HFFc6 (cell line): ENCODE data around the gene ISCA1. TPM values are rescaled to one million over a fixed set of nuclear protein-coding genes. Genes with fewer than 3 reads are reported as not detected.
"Not testable (repeated sequence)": the region's sequence is repeated elsewhere in the genome, so short reads cannot be mapped to it uniquely, and the experiment has no call there.

Experiments used
- DNase-seq: peaks from one replicate; pipeline ENCODE4 v3.0.0-alpha.2; 2018
- H3K27ac Mint-ChIP-seq: 2 replicates; pipeline ENCODE4 v1.8.0; 2020; ENCODE audit warnings: mild to moderate bottlenecking, mixed read lengths
- H3K27me3 Mint-ChIP-seq: 2 replicates; pipeline ENCODE4 v1.8.0; 2021; ENCODE audit warnings: mild to moderate bottlenecking, moderate library complexity, mixed read lengths; ENCODE audit not compliant: insufficient read depth
- H3K36me3 Mint-ChIP-seq: 2 replicates; pipeline ENCODE4 v1.8.0; 2021; ENCODE audit warnings: low read depth, mixed read lengths
- H3K4me1 Mint-ChIP-seq: 2 replicates; pipeline ENCODE4 v1.8.0; 2020; ENCODE audit warnings: low read depth, mixed read lengths
- H3K4me3 Mint-ChIP-seq: 2 replicates; pipeline ENCODE4 v1.8.0; 2020; ENCODE audit warnings: mild to moderate bottlenecking, moderate library complexity, mixed read lengths
- H3K9me3 Mint-ChIP-seq: 2 replicates; pipeline ENCODE4 v1.8.0; 2020; ENCODE audit warnings: mild to moderate bottlenecking, mixed read lengths
- total RNA-seq, 6 experiments: library from RNA; stranded (reverse); fragmentation: NEBNext Ultra II Directional; extraction: Animal tissue kit (Norgen Biotek cat#: 25700); gene quantifications; 2 replicates in 1 of 6; 3 replicates in 5 of 6; pipeline ENCODE4 v1.2.3, GENCODE V29; 2021
- TF ChIP-seq, protein P1 (sequence below): fragments of 200-600 bp; sonication (generic); IDR thresholded peaks from 2 replicates; pipeline ENCODE4 v1.5.0; 2021; ENCODE audit warnings: antibody characterized with exemption, mild to moderate bottlenecking

Gene ISCA1
- total RNA-seq, 6 experiments from 2014 or later, result 20.2 to 29.5 (median 25.7) TPM

DNA sequence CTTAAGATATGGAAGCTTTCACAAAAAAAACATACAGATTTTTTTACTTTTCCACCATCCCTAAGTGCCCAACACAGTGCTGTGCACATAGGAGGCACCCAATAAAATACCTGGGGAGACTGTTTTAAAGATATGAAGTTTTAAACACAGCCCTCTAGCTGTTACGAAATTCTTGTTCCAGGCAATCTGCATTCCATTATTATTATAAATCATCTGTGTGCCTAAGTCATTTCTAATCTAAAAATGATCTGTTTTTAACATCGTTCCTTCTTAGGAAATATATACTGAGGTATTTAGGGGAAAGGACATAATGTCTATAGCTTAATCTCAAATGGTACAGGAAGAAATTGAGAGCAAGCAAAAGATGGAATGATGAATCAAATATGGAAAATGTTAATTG is 32.7 kb upstream of the ISCA1 start:
- peaks cover 17% of the 10 kb centered on the region for H3K4me1 Mint-ChIP-seq
- peaks cover 51% of the 10 kb centered on the region for H3K36me3 Mint-ChIP-seq
- H3K27ac Mint-ChIP-seq, result no peak overlapping the region
- TF ChIP-seq, protein P1, sequence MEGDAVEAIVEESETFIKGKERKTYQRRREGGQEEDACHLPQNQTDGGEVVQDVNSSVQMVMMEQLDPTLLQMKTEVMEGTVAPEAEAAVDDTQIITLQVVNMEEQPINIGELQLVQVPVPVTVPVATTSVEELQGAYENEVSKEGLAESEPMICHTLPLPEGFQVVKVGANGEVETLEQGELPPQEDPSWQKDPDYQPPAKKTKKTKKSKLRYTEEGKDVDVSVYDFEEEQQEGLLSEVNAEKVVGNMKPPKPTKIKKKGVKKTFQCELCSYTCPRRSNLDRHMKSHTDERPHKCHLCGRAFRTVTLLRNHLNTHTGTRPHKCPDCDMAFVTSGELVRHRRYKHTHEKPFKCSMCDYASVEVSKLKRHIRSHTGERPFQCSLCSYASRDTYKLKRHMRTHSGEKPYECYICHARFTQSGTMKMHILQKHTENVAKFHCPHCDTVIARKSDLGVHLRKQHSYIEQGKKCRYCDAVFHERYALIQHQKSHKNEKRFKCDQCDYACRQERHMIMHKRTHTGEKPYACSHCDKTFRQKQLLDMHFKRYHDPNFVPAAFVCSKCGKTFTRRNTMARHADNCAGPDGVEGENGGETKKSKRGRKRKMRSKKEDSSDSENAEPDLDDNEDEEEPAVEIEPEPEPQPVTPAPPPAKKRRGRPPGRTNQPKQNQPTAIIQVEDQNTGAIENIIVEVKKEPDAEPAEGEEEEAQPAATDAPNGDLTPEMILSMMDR, result no peak
- no peaks in the 10 kb centered on the region for H3K9me3 Mint-ChIP-seq
- no peak for DNase-seq
- H3K4me3 Mint-ChIP-seq, result no peak overlapping the region
- no peaks in the 10 kb centered on the region for H3K27me3 Mint-ChIP-seq

DNA sequence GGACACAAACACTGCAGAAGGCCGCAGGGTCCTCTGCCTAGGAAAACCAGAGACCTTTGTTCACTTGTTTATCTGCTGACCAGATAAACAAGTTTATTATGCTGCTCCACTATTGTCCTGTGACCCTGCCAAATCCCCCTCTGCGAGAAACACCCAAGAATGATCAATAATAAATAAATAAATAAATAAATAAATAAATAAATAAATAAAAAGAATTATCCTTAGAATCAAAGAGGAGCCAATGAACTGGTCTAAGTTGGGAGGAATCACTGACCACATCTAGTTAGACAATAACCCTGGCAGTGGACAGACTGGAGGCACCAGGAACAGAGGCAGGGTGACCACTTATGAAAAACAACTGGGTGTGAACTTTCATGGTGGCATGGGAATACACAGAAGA is 30.6 kb upstream of the ISCA1 start:
- Mint-ChIP-seq H3K36me3 (peaks cover 62% of the 10 kb centered on the region), H3K4me1 (peaks cover 17% of the 10 kb centered on the region)
- not testable (repeated sequence) for H3K4me3 Mint-ChIP-seq, DNase-seq, H3K27me3 Mint-ChIP-seq, H3K9me3 Mint-ChIP-seq, H3K27ac Mint-ChIP-seq

DNA sequence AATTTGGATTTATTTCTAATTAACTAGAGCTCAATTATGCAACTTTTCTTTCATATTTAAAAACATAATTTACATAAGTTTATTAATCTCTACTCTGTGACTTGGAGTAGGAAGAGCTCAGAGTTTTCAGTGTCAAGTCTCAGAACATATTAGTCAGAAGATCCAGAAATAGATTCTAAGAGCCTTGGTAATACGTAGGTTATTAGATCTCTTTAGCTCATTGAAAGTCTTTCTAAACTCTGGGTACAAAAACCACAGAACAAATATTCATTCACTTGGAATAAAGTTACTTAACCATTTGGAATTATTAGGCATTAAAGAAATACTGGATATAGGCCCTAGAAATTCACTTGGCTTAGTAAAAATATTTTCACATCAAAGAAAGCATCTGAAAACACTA is 26.3 kb upstream of the ISCA1 start:
- Mint-ChIP-seq H3K36me3 (peaks cover 49% of the 10 kb centered on the region), H3K4me1 (peaks cover 11% of the 10 kb centered on the region), H3K4me3 (no peak overlapping the region), H3K9me3 (no peaks in the 10 kb centered on the region), H3K27ac (no peak overlapping the region), H3K27me3 (no peaks in the 10 kb centered on the region)
- TF ChIP-seq, protein P1, result no peak
- no peak for DNase-seq

DNA sequence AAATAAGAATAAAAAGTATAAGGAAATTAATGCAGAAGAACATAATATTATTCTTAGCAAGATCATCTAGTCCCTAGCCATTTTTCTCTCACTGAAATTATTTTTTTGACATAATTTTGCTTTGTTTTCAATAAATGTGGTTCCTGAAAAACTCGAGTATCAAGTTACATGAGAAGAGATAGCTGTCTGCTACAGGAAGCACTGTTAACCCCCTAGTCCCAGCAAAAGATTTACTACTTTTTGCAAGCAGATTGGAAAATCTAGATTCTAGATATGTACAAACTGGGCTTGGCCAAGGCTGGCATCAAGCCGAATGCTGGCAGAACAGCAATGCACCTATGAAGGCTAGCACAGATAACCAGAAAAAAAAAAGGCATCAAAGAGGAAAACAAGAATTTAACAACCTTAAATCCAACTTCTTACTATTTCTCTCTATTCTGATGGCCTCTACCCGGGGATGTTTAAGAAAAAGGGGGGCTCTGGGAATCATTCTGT is 21.9 kb upstream of the ISCA1 start:
- Mint-ChIP-seq H3K27ac (no peak overlapping the region; the same call in 1 of the 2 replicates), H3K27me3 (no peaks in the 10 kb centered on the region), H3K36me3 (peaks cover 49% of the 10 kb centered on the region), H3K4me3 (no peak overlapping the region), H3K4me1 (peaks cover 19% of the 10 kb centered on the region), H3K9me3 (no peaks in the 10 kb centered on the region)
- no peak for DNase-seq
- TF ChIP-seq, protein P1, result no peak

DNA sequence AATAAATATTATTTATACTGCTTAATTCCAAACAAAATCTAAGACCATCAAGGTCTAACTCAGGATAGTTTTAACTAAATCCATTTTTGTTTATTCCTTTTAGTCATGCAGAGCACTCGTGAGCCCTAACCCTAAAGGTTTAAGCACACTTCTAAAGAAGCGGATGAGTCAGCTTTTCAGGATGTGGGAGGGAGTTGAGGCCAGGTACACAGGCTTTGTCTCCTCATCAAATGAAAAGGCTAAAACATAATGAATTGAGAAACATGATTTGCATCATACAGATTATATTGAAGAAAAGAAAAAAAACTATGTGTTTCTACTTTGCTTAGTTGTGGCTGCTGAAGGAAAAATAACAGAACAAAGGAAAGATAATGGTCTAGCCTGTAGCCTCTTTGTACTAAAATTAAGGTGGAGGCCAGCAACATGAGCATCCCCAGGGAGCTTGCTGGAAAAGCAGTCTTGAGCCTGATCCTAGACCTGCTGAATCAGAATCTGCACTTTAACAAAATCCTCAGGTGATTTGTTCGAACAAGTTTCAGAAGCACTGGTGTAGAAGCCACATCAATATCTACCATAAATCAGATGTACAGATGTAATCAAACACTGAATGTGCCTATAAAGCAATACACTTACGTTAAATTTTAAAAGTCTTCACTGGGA is 21.1 kb upstream of the ISCA1 start:
- Mint-ChIP-seq H3K27me3 (no peaks in the 10 kb centered on the region), H3K27ac (peak overlapping the region; percentile 54), H3K36me3 (peaks cover 48% of the 10 kb centered on the region), H3K4me3 (no peak overlapping the region), H3K9me3 (no peaks in the 10 kb centered on the region), H3K4me1 (peaks cover 19% of the 10 kb centered on the region)
- no peak for DNase-seq
- TF ChIP-seq, protein P1, result no peak

DNA sequence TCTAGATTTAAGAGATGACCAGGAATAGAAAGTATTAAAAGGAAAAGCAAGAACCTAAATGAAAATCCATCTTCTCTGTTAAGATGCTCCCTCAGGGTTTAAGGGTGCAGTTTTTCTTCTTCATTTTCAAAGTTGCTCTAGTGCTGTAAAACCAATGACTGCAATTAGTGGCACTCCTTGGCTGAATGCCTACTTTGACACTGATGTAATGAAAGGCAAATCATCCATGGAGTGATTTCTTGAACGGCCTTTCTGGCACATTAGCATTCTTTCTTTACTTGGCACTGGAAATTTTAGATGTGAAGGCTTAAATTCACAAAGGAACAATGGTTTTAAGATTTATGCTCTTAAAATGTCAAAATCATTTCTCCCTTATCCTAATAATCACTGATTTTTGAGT is 19.3 kb upstream of the ISCA1 start:
- no peak overlapping the region for H3K4me3 Mint-ChIP-seq
- H3K9me3 Mint-ChIP-seq, result no peaks in the 10 kb centered on the region
- peaks cover 52% of the 10 kb centered on the region for H3K36me3 Mint-ChIP-seq
- TF ChIP-seq, protein P1, result no peak
- H3K27ac Mint-ChIP-seq, result 0 out of 2 replicates have a peak overlapping the region, but pooled peaks have one; percentile 3
- peaks cover 19% of the 10 kb centered on the region for H3K4me1 Mint-ChIP-seq
- no peak for DNase-seq
- no peaks in the 10 kb centered on the region for H3K27me3 Mint-ChIP-seq
